OCI-LY1 (cell line): ENCODE measurements around the gene RPS6KA2.

Source experiments
- H2AFZ ChIP-seq: fragments of 200-600 bp; sonication (generic), shearing (Covaris generic); 2 replicates; pipeline ENCODE4 v1.6.0; 2014; ENCODE audit warnings: antibody characterized with exemption, mild to moderate bottlenecking, low read length
- H3F3A ChIP-seq: fragments of 200-600 bp; sonication (generic), shearing (Covaris generic); 2 replicates; pipeline ENCODE4 v1.6.0; 2014; ENCODE audit warnings: mild to moderate bottlenecking, antibody characterized with exemption, low read length, moderate library complexity; ENCODE audit not compliant: insufficient read depth
- H3K27ac ChIP-seq: fragments of 200-600 bp; sonication (generic); 2 replicates; pipeline ENCODE4 v1.5.1; 2014; ENCODE audit warnings: low read length, mixed run types, mild to moderate bottlenecking, low read depth; ENCODE audit not compliant: poor library complexity, severe bottlenecking
- H3K27me3 ChIP-seq: fragments of 200-600 bp; sonication (generic); 2 replicates; pipeline ENCODE4 v1.6.0; 2014; ENCODE audit warnings: antibody characterized with exemption, mild to moderate bottlenecking, low read length, moderate library complexity; ENCODE audit not compliant: insufficient read depth
- H3K36me3 ChIP-seq: fragments of 200-600 bp; sonication (generic); 2 replicates; pipeline ENCODE4 v1.6.1; 2014; ENCODE audit warnings: mild to moderate bottlenecking, antibody characterized with exemption, low read length, moderate library complexity, mixed read lengths; ENCODE audit not compliant: insufficient read depth
- H3K4me1 ChIP-seq: fragments of 200-600 bp; sonication (generic); 2 replicates; pipeline ENCODE4 v1.5.1; 2014; ENCODE audit warnings: mild to moderate bottlenecking, low read length, moderate library complexity; ENCODE audit not compliant: insufficient read depth, severe bottlenecking
- H3K4me2 ChIP-seq: fragments of 200-600 bp; sonication (generic), shearing (Covaris generic); 2 replicates; pipeline ENCODE4 v1.6.1; 2014; ENCODE audit warnings: low read length
- H3K4me3 ChIP-seq: fragments of 200-600 bp; sonication (generic); 2 replicates; pipeline ENCODE4 v1.5.1; 2014; ENCODE audit warnings: low read length, low read depth, mild to moderate bottlenecking, mixed read lengths; ENCODE audit not compliant: poor library complexity, severe bottlenecking
- H3K79me2 ChIP-seq: fragments of 200-600 bp; shearing (Covaris generic); 2 replicates; pipeline ENCODE4 v1.6.1; 2016; ENCODE audit warnings: mixed run types, low read length, mixed read lengths; ENCODE audit not compliant: insufficient read depth
- H3K9ac ChIP-seq: fragments of 200-600 bp; sonication (generic), shearing (Covaris generic); 2 replicates; pipeline ENCODE4 v1.6.1; 2014; ENCODE audit warnings: mild to moderate bottlenecking, low read length, mixed read lengths
- H3K9me2 ChIP-seq: fragments of 200-600 bp; sonication (generic), shearing (Covaris generic); 2 replicates; pipeline ENCODE4 v1.6.1; 2014; ENCODE audit warnings: low read depth, mild to moderate bottlenecking, low read length, mixed read lengths
- H3K9me3 ChIP-seq: fragments of 200-600 bp; shearing (Covaris generic); 2 replicates; pipeline ENCODE4 v1.6.1; 2014; ENCODE audit warnings: low read length, mixed read lengths
- H4K20me1 ChIP-seq: fragments of 200-600 bp; sonication (generic), shearing (Covaris generic); 2 replicates; pipeline ENCODE4 v1.6.0; 2016; ENCODE audit warnings: mild to moderate bottlenecking, low read length; ENCODE audit not compliant: insufficient read depth
- EZH2 ChIP-seq: fragments of 200-600 bp; sonication (generic), shearing (Covaris generic); IDR thresholded peaks from 2 replicates; pipeline ENCODE4 v1.8.0; 2017; ENCODE audit warnings: borderline replicate concordance, mixed run types, mild to moderate bottlenecking, antibody characterized with exemption, low read length, moderate library complexity, mixed read lengths
- TF ChIP-seq, protein P1 (sequence below): fragments of 200-600 bp; sonication (generic), shearing (Covaris generic); IDR thresholded peaks from 2 replicates; pipeline ENCODE4 v1.5.1; 2017; ENCODE audit warnings: mild to moderate bottlenecking, antibody characterized with exemption, low read length, moderate library complexity, mixed read lengths

Gene RPS6KA2

GRCh38 chr6:166459272-166459671 lies 167.8 kb downstream of the RPS6KA2 start:
- TF ChIP-seq EZH2, result no peak
- TF ChIP-seq, protein P1, sequence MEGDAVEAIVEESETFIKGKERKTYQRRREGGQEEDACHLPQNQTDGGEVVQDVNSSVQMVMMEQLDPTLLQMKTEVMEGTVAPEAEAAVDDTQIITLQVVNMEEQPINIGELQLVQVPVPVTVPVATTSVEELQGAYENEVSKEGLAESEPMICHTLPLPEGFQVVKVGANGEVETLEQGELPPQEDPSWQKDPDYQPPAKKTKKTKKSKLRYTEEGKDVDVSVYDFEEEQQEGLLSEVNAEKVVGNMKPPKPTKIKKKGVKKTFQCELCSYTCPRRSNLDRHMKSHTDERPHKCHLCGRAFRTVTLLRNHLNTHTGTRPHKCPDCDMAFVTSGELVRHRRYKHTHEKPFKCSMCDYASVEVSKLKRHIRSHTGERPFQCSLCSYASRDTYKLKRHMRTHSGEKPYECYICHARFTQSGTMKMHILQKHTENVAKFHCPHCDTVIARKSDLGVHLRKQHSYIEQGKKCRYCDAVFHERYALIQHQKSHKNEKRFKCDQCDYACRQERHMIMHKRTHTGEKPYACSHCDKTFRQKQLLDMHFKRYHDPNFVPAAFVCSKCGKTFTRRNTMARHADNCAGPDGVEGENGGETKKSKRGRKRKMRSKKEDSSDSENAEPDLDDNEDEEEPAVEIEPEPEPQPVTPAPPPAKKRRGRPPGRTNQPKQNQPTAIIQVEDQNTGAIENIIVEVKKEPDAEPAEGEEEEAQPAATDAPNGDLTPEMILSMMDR, result no peak
- Histone ChIP-seq H2AFZ (no peak overlapping the region), H3K27ac (peak overlapping the region; percentile 88)

GRCh38 chr6:166456395-166457156 lies 170.5 kb downstream of the RPS6KA2 start:
- no peak overlapping the region for H3K4me3 ChIP-seq
- H2AFZ ChIP-seq, result no peak overlapping the region
- H3K9me2 ChIP-seq, result no peaks in the 10 kb centered on the region
- no peaks in the 10 kb centered on the region for H3K79me2 ChIP-seq
- H3F3A ChIP-seq, result no peaks in the 10 kb centered on the region
- H3K9ac ChIP-seq, result no peak overlapping the region
- peaks cover 17% of the 10 kb centered on the region for H3K4me1 ChIP-seq
- peaks cover 4% of the 10 kb centered on the region for H3K9me3 ChIP-seq
- H4K20me1 ChIP-seq, result no peaks in the 10 kb centered on the region
- no peak overlapping the region for H3K4me2 ChIP-seq
- 0 out of 2 replicates have a peak, but pooled peaks cover 3% of the 10 kb centered on the region for H3K27me3 ChIP-seq
- no peak for TF ChIP-seq EZH2
- TF ChIP-seq, protein P1, result peak; percentile 51
- peaks cover 7% of the 10 kb centered on the region; the same call in 1 of the 2 replicates for H3K36me3 ChIP-seq
- H3K27ac ChIP-seq, result no peak overlapping the region

More at GRCh38 chr6:166459272-166459671, 167.8 kb downstream of the RPS6KA2 start:
- H3K27me3 ChIP-seq, result no peaks in the 10 kb centered on the region
- no peaks in the 10 kb centered on the region for H3K79me2 ChIP-seq
- H4K20me1 ChIP-seq, result no peaks in the 10 kb centered on the region
- H3K9ac ChIP-seq, result no peak overlapping the region
- H3F3A ChIP-seq, result no peaks in the 10 kb centered on the region
- H3K9me3 ChIP-seq, result peaks cover 4% of the 10 kb centered on the region
- peaks cover 7% of the 10 kb centered on the region; the same call in 1 of the 2 replicates for H3K36me3 ChIP-seq
- no peak overlapping the region for H3K4me2 ChIP-seq
- peaks cover 43% of the 10 kb centered on the region for H3K4me1 ChIP-seq
- H3K4me3 ChIP-seq, result no peak overlapping the region
- H3K9me2 ChIP-seq, result no peaks in the 10 kb centered on the region

DNA sequence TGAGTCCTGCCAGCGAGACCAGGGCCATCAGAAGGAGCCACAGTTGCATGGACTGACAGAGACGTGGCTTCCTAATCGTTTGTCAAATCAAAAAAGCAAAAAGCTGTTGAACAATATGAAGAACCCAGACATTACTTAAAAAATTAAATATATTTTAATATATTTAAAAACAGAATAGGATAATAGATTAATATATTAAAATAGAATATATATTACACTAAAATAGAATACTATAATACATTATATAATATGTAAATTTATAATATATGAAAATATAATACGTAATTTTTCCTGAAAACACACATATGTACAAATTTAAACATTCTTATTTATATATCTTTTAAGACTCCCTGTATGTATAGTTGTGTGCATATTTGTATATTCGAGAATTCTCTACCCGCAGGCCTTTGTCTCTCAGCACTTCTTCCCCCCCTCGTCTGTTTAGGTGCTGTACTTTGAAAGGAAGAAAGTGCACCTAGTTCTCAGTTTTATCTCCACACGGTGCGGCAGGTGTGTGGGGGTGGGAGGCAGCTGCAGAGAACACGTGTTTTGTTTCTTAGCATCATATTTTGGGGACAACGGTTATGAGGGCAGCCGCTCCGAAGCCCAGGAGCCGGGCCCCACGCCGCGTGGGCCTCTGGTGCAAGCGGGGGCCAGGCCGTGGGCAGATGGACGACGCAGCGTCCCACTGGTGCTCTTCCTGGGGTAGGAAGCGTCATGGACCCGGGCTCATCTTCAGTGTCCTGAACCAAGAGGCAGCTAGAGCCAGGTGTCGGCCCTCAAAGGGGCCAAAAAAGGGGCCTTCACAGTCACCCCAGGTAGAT lies 172.1 kb downstream of the RPS6KA2 start:
- Histone ChIP-seq H3K9me3 (peaks cover 4% of the 10 kb centered on the region), H4K20me1 (no peaks in the 10 kb centered on the region), H2AFZ (no peak overlapping the region), H3F3A (no peaks in the 10 kb centered on the region), H3K9ac (no peak overlapping the region), H3K9me2 (no peaks in the 10 kb centered on the region), H3K36me3 (peaks cover 7% of the 10 kb centered on the region; the same call in 1 of the 2 replicates), H3K27me3 (0 out of 2 replicates have a peak, but pooled peaks cover 3% of the 10 kb centered on the region), H3K4me1 (no peaks in the 10 kb centered on the region), H3K79me2 (no peaks in the 10 kb centered on the region), H3K27ac (no peak overlapping the region), H3K4me2 (no peak overlapping the region), H3K4me3 (no peak overlapping the region)
- TF ChIP-seq, protein P1, result no peak
- TF ChIP-seq EZH2, result no peak
